Breast epithelium (tissue), 3 donors: ENCODE measurements around the gene SPINT2.

ENCODE experiments used
- POLR2A ChIP-seq: fragments of 450-650 bp; IDR thresholded peaks from one replicate; pipeline ENCODE4 v1.6.1; 2016; ENCODE audit warnings: antibody characterized with exemption, mild to moderate bottlenecking, moderate library complexity
- POLR2AphosphoS5 ChIP-seq, 3 donors: sonication (generic); formaldehyde crosslinking; IDR thresholded peaks; one replicate each; pipeline ENCODE4 v1.6.1; 2017; ENCODE audit warnings: antibody characterized with exemption in 3 of 3
- TF ChIP-seq, protein P1 (sequence below), 3 donors: fragments of 450-650 bp; IDR thresholded peaks; one replicate each; pipeline ENCODE4 v1.5.1; 2016 to 2017; ENCODE audit warnings: antibody characterized with exemption in 3 of 3, mild to moderate bottlenecking in 3 of 3, moderate library complexity in 3 of 3

DNA sequence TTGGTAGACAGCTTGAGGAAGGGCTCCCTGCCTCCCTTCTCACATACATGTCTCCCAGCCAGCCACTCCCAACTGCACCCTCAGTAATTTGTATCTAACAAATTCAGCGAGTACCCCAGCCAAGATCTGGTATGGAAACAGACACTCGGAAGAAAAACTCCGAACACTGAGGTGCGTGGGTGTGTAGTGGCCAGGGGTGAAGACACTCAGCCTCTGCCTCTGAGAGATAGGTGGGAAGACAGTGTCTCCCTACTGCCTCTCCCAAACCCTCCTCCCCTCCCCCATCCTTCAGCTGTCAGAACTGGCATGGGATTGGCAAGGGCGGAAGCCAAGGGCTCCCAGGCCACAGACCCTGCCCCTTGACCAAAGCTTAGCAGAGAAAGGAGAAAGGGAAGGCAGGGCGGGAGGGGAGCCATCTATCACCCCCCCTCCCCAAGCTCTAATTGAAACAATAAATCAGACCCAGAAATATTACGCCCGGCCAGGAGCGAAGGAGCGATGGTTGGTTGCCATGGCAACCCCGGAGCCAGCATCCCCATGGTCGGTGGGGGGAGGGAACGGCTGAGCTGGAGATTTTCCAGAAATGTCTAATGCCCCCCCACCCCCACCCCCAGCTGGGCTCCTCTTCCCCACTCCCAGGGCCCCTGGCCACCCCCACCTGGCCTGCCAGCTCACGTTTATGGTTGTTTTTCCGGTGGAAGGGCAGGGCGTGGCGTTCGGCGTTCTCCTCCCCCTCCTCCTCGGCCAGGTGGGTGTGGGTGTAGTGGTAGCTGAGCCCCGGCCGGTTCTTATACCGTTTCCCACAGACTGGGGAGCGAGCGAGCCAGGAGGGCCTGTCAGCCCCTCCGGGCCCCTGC, 47.4 kb upstream of the SPINT2 start:
- TF ChIP-seq POLR2A (no peak), POLR2AphosphoS5 (IDR thresholded peaks at IDR 0.05) (no peak)
- TF ChIP-seq, protein P1, sequence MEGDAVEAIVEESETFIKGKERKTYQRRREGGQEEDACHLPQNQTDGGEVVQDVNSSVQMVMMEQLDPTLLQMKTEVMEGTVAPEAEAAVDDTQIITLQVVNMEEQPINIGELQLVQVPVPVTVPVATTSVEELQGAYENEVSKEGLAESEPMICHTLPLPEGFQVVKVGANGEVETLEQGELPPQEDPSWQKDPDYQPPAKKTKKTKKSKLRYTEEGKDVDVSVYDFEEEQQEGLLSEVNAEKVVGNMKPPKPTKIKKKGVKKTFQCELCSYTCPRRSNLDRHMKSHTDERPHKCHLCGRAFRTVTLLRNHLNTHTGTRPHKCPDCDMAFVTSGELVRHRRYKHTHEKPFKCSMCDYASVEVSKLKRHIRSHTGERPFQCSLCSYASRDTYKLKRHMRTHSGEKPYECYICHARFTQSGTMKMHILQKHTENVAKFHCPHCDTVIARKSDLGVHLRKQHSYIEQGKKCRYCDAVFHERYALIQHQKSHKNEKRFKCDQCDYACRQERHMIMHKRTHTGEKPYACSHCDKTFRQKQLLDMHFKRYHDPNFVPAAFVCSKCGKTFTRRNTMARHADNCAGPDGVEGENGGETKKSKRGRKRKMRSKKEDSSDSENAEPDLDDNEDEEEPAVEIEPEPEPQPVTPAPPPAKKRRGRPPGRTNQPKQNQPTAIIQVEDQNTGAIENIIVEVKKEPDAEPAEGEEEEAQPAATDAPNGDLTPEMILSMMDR (IDR thresholded peaks at IDR 0.05): no peak
